ENCODE results near the gene ST8SIA1. TPM values are rescaled to one million over a fixed set of nuclear protein-coding genes. Genes with fewer than 3 reads are reported as not detected.

Gene ST8SIA1
- total RNA-seq, 1 donor from 2014 or later = 3.6 TPM

- Mint-ChIP-seq H3K4me1 (ENCODE audit: unreplicated experiment) (no peaks in the 10 kb centered on the region), H3K9me3 (ENCODE audit: unreplicated experiment) (peaks cover 21% of the 10 kb centered on the region), H3K27me3 (ENCODE audit: unreplicated experiment) (no peaks in the 10 kb centered on the region), H3K27ac (ENCODE audit: unreplicated experiment) (no peak overlapping the region), H3K36me3 (ENCODE audit: unreplicated experiment) (peaks cover 5% of the 10 kb centered on the region), H3K4me3 (ENCODE audit: unreplicated experiment) (no peak overlapping the region)
- TF ChIP-seq CTCF (IDR thresholded peaks at IDR 0.05) = no peak
- DNase-seq (ENCODE audit: extremely low spot score, unreplicated experiment) = no peak
Measured at GRCh38 chr12:22299294-22299912, 35.1 kb downstream of the ST8SIA1 start.

DNA sequence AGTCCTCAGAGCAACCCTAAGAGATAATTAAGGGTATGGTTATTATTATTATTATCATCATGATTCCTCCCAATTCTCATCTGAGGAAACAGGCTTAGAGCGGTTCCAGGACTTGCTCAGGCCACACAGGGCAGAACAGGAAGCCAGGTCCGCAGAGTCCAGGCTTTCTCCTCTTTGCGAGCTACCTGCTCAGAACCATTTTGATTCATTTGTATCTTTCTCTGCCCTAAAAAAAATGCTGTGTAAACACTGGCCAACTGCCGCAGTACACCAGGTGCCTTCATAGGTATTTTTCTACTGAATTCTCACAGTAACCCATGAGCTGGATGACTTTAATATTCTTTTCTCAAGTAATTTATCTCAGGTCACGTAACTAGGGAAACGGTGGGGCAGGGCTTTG is 45.3 kb downstream of the ST8SIA1 start:
- Mint-ChIP-seq H3K36me3 (ENCODE audit: unreplicated experiment) (no peaks in the 10 kb centered on the region), H3K4me3 (ENCODE audit: unreplicated experiment) (no peak overlapping the region), H3K9me3 (ENCODE audit: unreplicated experiment) (no peaks in the 10 kb centered on the region), H3K27me3 (ENCODE audit: unreplicated experiment) (peaks cover 4% of the 10 kb centered on the region), H3K27ac (ENCODE audit: unreplicated experiment) (no peak overlapping the region), H3K4me1 (ENCODE audit: unreplicated experiment) (peaks cover 48% of the 10 kb centered on the region)
- TF ChIP-seq CTCF (IDR thresholded peaks at IDR 0.05) = no peak
- no peak for DNase-seq (ENCODE audit: extremely low spot score, unreplicated experiment)

- Mint-ChIP-seq H3K4me1 (ENCODE audit: unreplicated experiment) (peaks cover 55% of the 10 kb centered on the region), H3K36me3 (ENCODE audit: unreplicated experiment) (no peaks in the 10 kb centered on the region), H3K27me3 (ENCODE audit: unreplicated experiment) (peaks cover 4% of the 10 kb centered on the region), H3K9me3 (ENCODE audit: unreplicated experiment) (no peaks in the 10 kb centered on the region), H3K27ac (ENCODE audit: unreplicated experiment) (peak overlapping the region; percentile 66), H3K4me3 (ENCODE audit: unreplicated experiment) (no peak overlapping the region)
- DNase-seq (ENCODE audit: extremely low spot score, unreplicated experiment) = no peak
- TF ChIP-seq CTCF (IDR thresholded peaks at IDR 0.05) = no peak
Measured at GRCh38 chr12:22287776-22288621, 46.5 kb downstream of the ST8SIA1 start.

GRCh38 chr12:22287101-22287500 is 47.4 kb downstream of the ST8SIA1 start:
- Mint-ChIP-seq H3K27me3 (ENCODE audit: unreplicated experiment) (peaks cover 4% of the 10 kb centered on the region), H3K27ac (ENCODE audit: unreplicated experiment) (peak overlapping the region; percentile 92), H3K36me3 (ENCODE audit: unreplicated experiment) (no peaks in the 10 kb centered on the region), H3K4me1 (ENCODE audit: unreplicated experiment) (peaks cover 64% of the 10 kb centered on the region), H3K9me3 (ENCODE audit: unreplicated experiment) (no peaks in the 10 kb centered on the region), H3K4me3 (ENCODE audit: unreplicated experiment) (no peak overlapping the region)
- no peak for TF ChIP-seq CTCF (IDR thresholded peaks at IDR 0.05)
- DNase-seq (ENCODE audit: extremely low spot score, unreplicated experiment) = no peak

DNA sequence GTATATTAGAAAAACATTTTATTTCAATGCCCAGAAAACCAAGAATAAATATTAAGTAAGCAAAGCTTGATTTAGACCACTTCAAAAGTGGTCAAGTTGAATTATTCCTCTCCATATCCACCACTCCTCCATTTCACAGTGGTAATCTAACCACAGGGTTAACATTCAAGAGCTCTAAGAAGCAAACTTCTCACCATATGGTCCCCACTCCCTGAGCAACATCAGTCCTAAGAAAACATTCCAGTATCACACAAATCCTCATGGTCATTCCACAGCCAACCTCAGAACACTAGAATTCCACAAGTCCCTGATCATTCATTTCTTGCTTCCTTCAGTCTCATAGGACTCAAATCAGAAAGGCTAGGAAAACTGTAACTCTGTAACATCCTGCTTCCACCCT is 47.9 kb downstream of the ST8SIA1 start:
- H3K4me1 Mint-ChIP-seq (ENCODE audit: unreplicated experiment) = peaks cover 68% of the 10 kb centered on the region

More for the DNA sequence above, 47.9 kb downstream of the ST8SIA1 start:
- no peak for TF ChIP-seq CTCF (IDR thresholded peaks at IDR 0.05)
- Mint-ChIP-seq H3K9me3 (ENCODE audit: unreplicated experiment) (no peaks in the 10 kb centered on the region), H3K27ac (ENCODE audit: unreplicated experiment) (peak overlapping the region; percentile 92), H3K36me3 (ENCODE audit: unreplicated experiment) (no peaks in the 10 kb centered on the region), H3K27me3 (ENCODE audit: unreplicated experiment) (peaks cover 4% of the 10 kb centered on the region), H3K4me3 (ENCODE audit: unreplicated experiment) (no peak overlapping the region)
- DNase-seq (ENCODE audit: extremely low spot score, unreplicated experiment) = no peak

Data from osteocyte (in vitro differentiated cells).